ENCODE data around the gene PPP4R4. TPM values are rescaled to one million over a fixed set of nuclear protein-coding genes. Genes with fewer than 3 reads are reported as not detected.

The PPP4R4 gene
- total RNA-seq, 2 donors from 2014 or later: 1.8 to 68.2 TPM

Other genes with a start within 250 kb of the PPP4R4 start
- not detected for gene FAM181A, start 247.0 kb upstream of the PPP4R4 start, total RNA-seq
- 10 to 100 TPM; 48.5 to 68.7 TPM for gene ASB2, start 197.8 kb upstream of the PPP4R4 start, total RNA-seq
- gene CCDC197, start 177.0 kb upstream of the PPP4R4 start, total RNA-seq: under 1 TPM in 1 of 2 donors, not detected in 1; 0.37 TPM
- gene OTUB2, start 148.0 kb upstream of the PPP4R4 start, total RNA-seq: 10 to 100 TPM in 1 of 2 donors, 1 to 10 TPM in 1; 6.3 to 11.0 TPM
- 100 to 1,000 TPM; 222 to 241 TPM for gene DDX24, start 93.1 kb upstream of the PPP4R4 start, total RNA-seq
- gene IFI27L1, start 93.0 kb upstream of the PPP4R4 start, total RNA-seq: 10 to 100 TPM; 34.5 to 35.4 TPM
- 1 to 10 TPM; 2.1 to 3.0 TPM for gene IFI27, start 63.6 kb upstream of the PPP4R4 start, total RNA-seq
- gene IFI27L2, start 44.7 kb upstream of the PPP4R4 start, total RNA-seq: 10 to 100 TPM; 58.5 to 58.8 TPM
- gene SERPINA10, start 118.9 kb downstream of the PPP4R4 start, total RNA-seq: not detected
- under 1 TPM in 1 of 2 donors, not detected in 1; 0.61 TPM for gene SERPINA6, start 149.0 kb downstream of the PPP4R4 start, total RNA-seq
- under 1 TPM in 1 of 2 donors, not detected in 1; 0.29 TPM for gene SERPINA2, start 192.4 kb downstream of the PPP4R4 start, total RNA-seq
- 100 to 1,000 TPM in 1 of 2 donors, 1 to 10 TPM in 1; 1.3 to 160 TPM for gene SERPINA1, start 214.3 kb downstream of the PPP4R4 start, total RNA-seq

All from activated T-helper 17 cell treated with anti-CD3 and anti-CD28 coated beads, Interleukin-2, amount 50 U/mL, for 72 hours (primary cell).